ENCODE data around the gene PLCB1.

- TF ChIP-seq, protein P1, sequence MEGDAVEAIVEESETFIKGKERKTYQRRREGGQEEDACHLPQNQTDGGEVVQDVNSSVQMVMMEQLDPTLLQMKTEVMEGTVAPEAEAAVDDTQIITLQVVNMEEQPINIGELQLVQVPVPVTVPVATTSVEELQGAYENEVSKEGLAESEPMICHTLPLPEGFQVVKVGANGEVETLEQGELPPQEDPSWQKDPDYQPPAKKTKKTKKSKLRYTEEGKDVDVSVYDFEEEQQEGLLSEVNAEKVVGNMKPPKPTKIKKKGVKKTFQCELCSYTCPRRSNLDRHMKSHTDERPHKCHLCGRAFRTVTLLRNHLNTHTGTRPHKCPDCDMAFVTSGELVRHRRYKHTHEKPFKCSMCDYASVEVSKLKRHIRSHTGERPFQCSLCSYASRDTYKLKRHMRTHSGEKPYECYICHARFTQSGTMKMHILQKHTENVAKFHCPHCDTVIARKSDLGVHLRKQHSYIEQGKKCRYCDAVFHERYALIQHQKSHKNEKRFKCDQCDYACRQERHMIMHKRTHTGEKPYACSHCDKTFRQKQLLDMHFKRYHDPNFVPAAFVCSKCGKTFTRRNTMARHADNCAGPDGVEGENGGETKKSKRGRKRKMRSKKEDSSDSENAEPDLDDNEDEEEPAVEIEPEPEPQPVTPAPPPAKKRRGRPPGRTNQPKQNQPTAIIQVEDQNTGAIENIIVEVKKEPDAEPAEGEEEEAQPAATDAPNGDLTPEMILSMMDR (optimal IDR thresholded peaks at IDR 0.05 in 1 of 3, IDR thresholded peaks at IDR 0.05 in 1 of 3, conservative IDR thresholded peaks at IDR 0.05 in 1 of 3; ENCODE audit: extremely low read depth in 1 of 3, insufficient read depth in 2 of 3, low read length in 3 of 3): no peak
- no peak for TF ChIP-seq EZH2 (IDR thresholded peaks at IDR 0.05; ENCODE audit: low read length)
Observed at GRCh38 chr20:8208226-8208625, 76.2 kb downstream of the PLCB1 start.

Data from keratinocyte (primary cell).